BJ (cell line): ENCODE data around the gene SORCS1. TPM values are rescaled to one million over a fixed set of nuclear protein-coding genes. Genes with fewer than 3 reads are reported as not detected.

ENCODE experiments used
- CTCF ChIA-PET: fragments of 350-600 bp; formaldehyde crosslinking; extraction: SDS; loops from one replicate; lab custom pipeline; 2021; ENCODE audit warnings: antibody characterized with exemption, inconsistent platforms; lab: Yijun Ruan, JAX
- POLR2A ChIA-PET: fragments of 300-600 bp; sonication (Branson Sonifier 250); formaldehyde crosslinking; extraction: SDS; loops from one replicate; lab custom pipeline; 2021; ENCODE audit warnings: antibody characterized with exemption; lab: Charles Lee
- DNase-seq: peaks from one replicate; pipeline ENCODE4 v3.0.0-alpha.2; 2011; ENCODE audit warnings: low read depth
- H3K27me3 ChIP-seq: 2 replicates; pipeline ENCODE4 v1.6.0; 2011; ENCODE audit warnings: low read length; ENCODE audit not compliant: control insufficient read depth, insufficient read depth
- H3K36me3 ChIP-seq: 2 replicates; pipeline ENCODE4 v1.5.1; 2011; ENCODE audit warnings: low read length; ENCODE audit not compliant: control insufficient read depth, insufficient read depth
- H3K4me3 ChIP-seq: 2 replicates; pipeline ENCODE4 v1.5.1; 2011; ENCODE audit warnings: low read depth, mild to moderate bottlenecking, control low read depth, low read length
- polyA plus RNA-seq: library from polyadenylated mRNA; depleted of rRNA; stranded (reverse); fragments of >200 nt; gene quantifications from 2 replicates; pipeline ENCODE4 v1.2.3, GENCODE V29; 2011
- TF ChIP-seq, protein P1 (sequence below): IDR thresholded peaks from 2 replicates; pipeline ENCODE4 v1.5.1; 2011; ENCODE audit warnings: low read depth, mild to moderate bottlenecking, control low read depth, inconsistent platforms, low read length, moderate library complexity; ENCODE audit not compliant: insufficient read depth

Gene SORCS1
- polyA plus RNA-seq, 1 experiment, result 0.01 TPM

- TF ChIP-seq, protein P1, sequence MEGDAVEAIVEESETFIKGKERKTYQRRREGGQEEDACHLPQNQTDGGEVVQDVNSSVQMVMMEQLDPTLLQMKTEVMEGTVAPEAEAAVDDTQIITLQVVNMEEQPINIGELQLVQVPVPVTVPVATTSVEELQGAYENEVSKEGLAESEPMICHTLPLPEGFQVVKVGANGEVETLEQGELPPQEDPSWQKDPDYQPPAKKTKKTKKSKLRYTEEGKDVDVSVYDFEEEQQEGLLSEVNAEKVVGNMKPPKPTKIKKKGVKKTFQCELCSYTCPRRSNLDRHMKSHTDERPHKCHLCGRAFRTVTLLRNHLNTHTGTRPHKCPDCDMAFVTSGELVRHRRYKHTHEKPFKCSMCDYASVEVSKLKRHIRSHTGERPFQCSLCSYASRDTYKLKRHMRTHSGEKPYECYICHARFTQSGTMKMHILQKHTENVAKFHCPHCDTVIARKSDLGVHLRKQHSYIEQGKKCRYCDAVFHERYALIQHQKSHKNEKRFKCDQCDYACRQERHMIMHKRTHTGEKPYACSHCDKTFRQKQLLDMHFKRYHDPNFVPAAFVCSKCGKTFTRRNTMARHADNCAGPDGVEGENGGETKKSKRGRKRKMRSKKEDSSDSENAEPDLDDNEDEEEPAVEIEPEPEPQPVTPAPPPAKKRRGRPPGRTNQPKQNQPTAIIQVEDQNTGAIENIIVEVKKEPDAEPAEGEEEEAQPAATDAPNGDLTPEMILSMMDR, result no peak
- ChIA-PET CTCF (no interaction called here), POLR2A (no interaction called here)
- H3K4me3 ChIP-seq, result no peak overlapping the region
- no peaks in the 10 kb centered on the region for H3K36me3 ChIP-seq
- DNase-seq, result no peak
- no peaks in the 10 kb centered on the region for H3K27me3 ChIP-seq
Measured at GRCh38 chr10:107071301-107071700, 93.2 kb downstream of the SORCS1 start.

DNA sequence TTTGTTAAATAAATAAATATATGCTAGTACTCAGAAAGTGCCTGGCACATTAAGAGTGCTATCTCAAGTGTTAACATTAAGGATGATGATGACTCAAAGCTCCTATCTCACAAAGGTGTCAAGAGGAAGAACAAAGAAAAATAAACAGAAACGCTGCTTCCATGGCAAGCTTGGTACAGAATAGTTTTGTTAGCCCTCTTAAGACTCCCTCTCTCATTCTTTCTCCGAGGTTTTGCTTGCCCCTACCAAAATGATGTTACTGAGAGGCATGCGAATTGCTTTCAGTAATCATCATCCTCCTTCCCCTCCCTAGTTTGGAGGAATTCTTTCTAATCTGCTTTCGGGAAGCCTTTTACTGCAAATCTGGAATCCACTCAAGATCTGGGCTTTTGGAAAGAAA lies 96.7 kb downstream of the SORCS1 start:
- TF ChIP-seq, protein P1, result no peak
- H3K36me3 ChIP-seq, result no peaks in the 10 kb centered on the region
- no peak for DNase-seq
- H3K27me3 ChIP-seq, result no peaks in the 10 kb centered on the region
- no peak overlapping the region for H3K4me3 ChIP-seq
- ChIA-PET CTCF (no interaction called here), POLR2A (no interaction called here)

DNA sequence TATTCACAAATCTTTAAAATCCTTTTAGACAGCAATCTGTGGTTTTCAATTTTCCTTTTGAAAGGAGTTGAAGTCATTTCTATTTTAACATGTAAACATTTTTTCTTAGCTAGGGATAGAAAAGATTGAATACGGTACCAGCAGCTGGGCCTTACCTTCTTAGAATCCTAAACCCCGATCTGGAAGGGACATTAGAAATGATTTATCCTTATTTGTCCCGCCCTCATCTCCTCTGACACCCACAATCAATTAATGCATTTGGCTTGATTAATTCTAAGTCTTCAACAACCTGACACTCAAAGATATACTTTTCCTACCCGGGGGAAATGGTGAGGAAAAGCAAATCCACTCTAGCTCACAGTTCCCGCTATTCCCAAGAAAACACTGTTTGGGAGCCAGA lies 100.4 kb downstream of the SORCS1 start:
- DNase-seq, result no peak
- no peaks in the 10 kb centered on the region for H3K36me3 ChIP-seq
- no peak overlapping the region for H3K4me3 ChIP-seq
- H3K27me3 ChIP-seq, result no peaks in the 10 kb centered on the region
- POLR2A ChIA-PET, result no interaction called here
- TF ChIP-seq, protein P1, result no peak
- CTCF ChIA-PET, result interaction anchor here (0.6 to 1.1 kb wide), 2 partner anchors 9 to 1128 kb away, joined by 3 read pairs; no protein-coding TSS in a partner anchor

DNA sequence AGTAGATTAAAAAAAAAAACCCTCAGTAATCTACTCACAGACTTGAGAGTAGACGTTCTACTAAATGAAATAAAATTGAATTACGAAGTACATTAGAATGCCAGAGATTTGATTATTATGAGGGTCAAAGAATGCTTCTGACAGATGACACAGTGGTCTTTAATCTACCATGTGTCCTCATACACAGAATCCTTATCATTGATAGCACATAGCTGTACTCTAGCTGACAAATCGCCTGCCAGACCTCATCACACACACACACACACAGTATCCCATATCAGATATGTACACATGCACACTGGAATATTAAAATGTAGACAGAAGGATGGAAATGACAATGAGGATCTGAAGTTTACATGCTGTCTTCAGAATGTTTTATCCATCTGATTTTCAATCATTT lies 104.6 kb downstream of the SORCS1 start:
- no peaks in the 10 kb centered on the region for H3K36me3 ChIP-seq
- no peaks in the 10 kb centered on the region for H3K27me3 ChIP-seq
- ChIA-PET CTCF (no interaction called here), POLR2A (no interaction called here)
- no peak overlapping the region for H3K4me3 ChIP-seq
- TF ChIP-seq, protein P1, result no peak
- no peak for DNase-seq

- no peak for DNase-seq
- TF ChIP-seq, protein P1, result no peak
- CTCF ChIA-PET, result no interaction called here
Measured at GRCh38 chr10:107059068-107059804, 105.3 kb downstream of the SORCS1 start.

More at GRCh38 chr10:107059068-107059804, 105.3 kb downstream of the SORCS1 start:
- Histone ChIP-seq H3K36me3 (no peaks in the 10 kb centered on the region), H3K4me3 (no peak overlapping the region), H3K27me3 (no peaks in the 10 kb centered on the region)
- POLR2A ChIA-PET, result no interaction called here
